ENCODE measurements around the gene ZNF296.

The ZNF296 gene

GRCh38 chr19:45096700-45097099 lies 20.4 kb upstream of the ZNF296 start:
- peaks cover 82% of the 10 kb centered on the region for H3K4me1 Mint-ChIP-seq
- H3K4me3 Mint-ChIP-seq: peak overlapping the region; percentile 43
- peak overlapping the region; percentile 24 for H3K27ac Mint-ChIP-seq
- H3K27me3 Mint-ChIP-seq: no peaks in the 10 kb centered on the region
- H3K36me3 Mint-ChIP-seq: peaks cover 7% of the 10 kb centered on the region
- no peaks in the 10 kb centered on the region for H3K9me3 Mint-ChIP-seq

GRCh38 chr19:45095496-45096413 lies 19.5 kb upstream of the ZNF296 start:
- Mint-ChIP-seq H3K27ac (peak overlapping the region; percentile 43), H3K4me3 (peak overlapping the region; percentile 43), H3K27me3 (no peaks in the 10 kb centered on the region), H3K9me3 (no peaks in the 10 kb centered on the region), H3K36me3 (peaks cover 11% of the 10 kb centered on the region), H3K4me1 (peaks cover 78% of the 10 kb centered on the region)

GRCh38 chr19:45094707-45095106 lies 18.4 kb upstream of the ZNF296 start:
- no peak overlapping the region for H3K27ac Mint-ChIP-seq
- H3K27me3 Mint-ChIP-seq: no peaks in the 10 kb centered on the region

GRCh38 chr19:45094137-45094536 lies 17.9 kb upstream of the ZNF296 start:
- Mint-ChIP-seq H3K9me3 (no peaks in the 10 kb centered on the region), H3K4me3 (peak overlapping the region; percentile 95), H3K27me3 (no peaks in the 10 kb centered on the region), H3K27ac (peak overlapping the region; percentile 92), H3K36me3 (peaks cover 11% of the 10 kb centered on the region), H3K4me1 (peaks cover 75% of the 10 kb centered on the region)

More at GRCh38 chr19:45094707-45095106, 18.4 kb upstream of the ZNF296 start:
- Mint-ChIP-seq H3K36me3 (peaks cover 11% of the 10 kb centered on the region), H3K4me1 (peaks cover 77% of the 10 kb centered on the region), H3K4me3 (peak overlapping the region; percentile 95), H3K9me3 (no peaks in the 10 kb centered on the region)

- Mint-ChIP-seq H3K36me3 (peaks cover 11% of the 10 kb centered on the region), H3K4me3 (peak within 1 kb of the TSS; percentile 95), H3K27ac (peak within 1 kb of the TSS; percentile 99), H3K27me3 (no peaks in the 10 kb centered on the region), H3K9me3 (no peaks in the 10 kb centered on the region), H3K4me1 (peaks cover 71% of the 10 kb centered on the region)
Measured at GRCh38 chr19:45092747-45093678, 16.7 kb upstream of the ZNF296 start, which contains the start of gene PPP1R37. TSS of gene PPP1R37 (plus strand) at chr19:45093179. CDS start at chr19:45093326, 147 bp downstream.

- H3K27me3 Mint-ChIP-seq: no peaks in the 10 kb centered on the region
- peaks cover 63% of the 10 kb centered on the region for H3K4me1 Mint-ChIP-seq
- H3K9me3 Mint-ChIP-seq: no peaks in the 10 kb centered on the region
- H3K4me3 Mint-ChIP-seq: peak overlapping the region; percentile 95
- H3K36me3 Mint-ChIP-seq: peaks cover 16% of the 10 kb centered on the region
- H3K27ac Mint-ChIP-seq: peak overlapping the region; percentile 99
Measured at GRCh38 chr19:45091031-45091923, 15.0 kb upstream of the ZNF296 start.

- Mint-ChIP-seq H3K36me3 (peaks cover 16% of the 10 kb centered on the region), H3K4me3 (no peak overlapping the region), H3K9me3 (no peaks in the 10 kb centered on the region), H3K27me3 (no peaks in the 10 kb centered on the region), H3K27ac (no peak overlapping the region), H3K4me1 (peaks cover 57% of the 10 kb centered on the region)
Measured at GRCh38 chr19:45090606-45091005, 14.3 kb upstream of the ZNF296 start.

GRCh38 chr19:45090034-45090433 lies 13.8 kb upstream of the ZNF296 start:
- no peak overlapping the region for H3K4me3 Mint-ChIP-seq
- H3K27ac Mint-ChIP-seq: no peak overlapping the region
- peaks cover 16% of the 10 kb centered on the region for H3K36me3 Mint-ChIP-seq
- no peaks in the 10 kb centered on the region for H3K9me3 Mint-ChIP-seq
- H3K4me1 Mint-ChIP-seq: peaks cover 55% of the 10 kb centered on the region
- H3K27me3 Mint-ChIP-seq: no peaks in the 10 kb centered on the region

GRCh38 chr19:45087531-45087930 lies 11.3 kb upstream of the ZNF296 start:
- peak overlapping the region; percentile 70 for H3K4me3 Mint-ChIP-seq
- H3K4me1 Mint-ChIP-seq: peaks cover 35% of the 10 kb centered on the region
- peaks cover 11% of the 10 kb centered on the region for H3K36me3 Mint-ChIP-seq
- H3K27me3 Mint-ChIP-seq: no peaks in the 10 kb centered on the region
- peak overlapping the region; percentile 92 for H3K27ac Mint-ChIP-seq
- H3K9me3 Mint-ChIP-seq: no peaks in the 10 kb centered on the region

GRCh38 chr19:45086480-45086879 lies 10.2 kb upstream of the ZNF296 start:
- no peak overlapping the region for H3K4me3 Mint-ChIP-seq
- H3K27ac Mint-ChIP-seq: no peak overlapping the region
- no peaks in the 10 kb centered on the region for H3K9me3 Mint-ChIP-seq
- H3K4me1 Mint-ChIP-seq: peaks cover 37% of the 10 kb centered on the region
- H3K27me3 Mint-ChIP-seq: no peaks in the 10 kb centered on the region
- peaks cover 15% of the 10 kb centered on the region for H3K36me3 Mint-ChIP-seq

GRCh38 chr19:45082170-45082569 lies 5.9 kb upstream of the ZNF296 start:
- H3K27ac Mint-ChIP-seq: peak overlapping the region; percentile 36
- peak overlapping the region; percentile 15 for H3K4me3 Mint-ChIP-seq
- peaks cover 8% of the 10 kb centered on the region for H3K36me3 Mint-ChIP-seq
- H3K4me1 Mint-ChIP-seq: peaks cover 43% of the 10 kb centered on the region
- no peaks in the 10 kb centered on the region for H3K9me3 Mint-ChIP-seq
- no peaks in the 10 kb centered on the region for H3K27me3 Mint-ChIP-seq

GRCh38 chr19:45079911-45080370 lies 3.7 kb upstream of the ZNF296 start:
- H3K27me3 Mint-ChIP-seq: no peaks in the 10 kb centered on the region
- peak overlapping the region; percentile 99 for H3K4me3 Mint-ChIP-seq
- peaks cover 8% of the 10 kb centered on the region for H3K36me3 Mint-ChIP-seq
- H3K4me1 Mint-ChIP-seq: peaks cover 45% of the 10 kb centered on the region
- no peak overlapping the region for H3K27ac Mint-ChIP-seq
- no peaks in the 10 kb centered on the region for H3K9me3 Mint-ChIP-seq

GRCh38 chr19:45079063-45079910 lies 3.0 kb upstream of the ZNF296 start, which contains the start of gene GEMIN7:
TSS of gene GEMIN7 (plus strand) at chr19:45079260. CDS start at chr19:45090115, 10,855 bp downstream.
- peaks cover 49% of the 10 kb centered on the region for H3K4me1 Mint-ChIP-seq

More at GRCh38 chr19:45079063-45079910, 3.0 kb upstream of the ZNF296 start, which contains the start of gene GEMIN7:
- peaks cover 8% of the 10 kb centered on the region for H3K36me3 Mint-ChIP-seq
- no peaks in the 10 kb centered on the region for H3K9me3 Mint-ChIP-seq
- peak within 1 kb of the TSS; percentile 99 for H3K4me3 Mint-ChIP-seq
- peak within 1 kb of the TSS; percentile 89 for H3K27ac Mint-ChIP-seq
- no peaks in the 10 kb centered on the region for H3K27me3 Mint-ChIP-seq

All from activated naive CD4-positive, alpha-beta T cell treated with anti-CD3 and anti-CD28 coated beads, Interleukin-2, amount 50 U/mL, for 24 hours (primary cell).